Activated CD8-positive, alpha-beta memory T cell treated with anti-CD3 and anti-CD28 coated beads, Interleukin-2, amount 50 U/mL, for 24 hours (primary cell): Measurements from ENCODE around the gene SUCO.
A peak's percentile ranks its signal among the peaks of the same experiment; 100 is the strongest.

Experiments used
- DNase-seq: peaks from one replicate; pipeline ENCODE4 v3.0.0-alpha.2; 2020; ENCODE audit errors: extremely low read depth

SUCO gene

GRCh38 chr1:172515436-172515835 is 17.5 kb upstream of the SUCO start:
- no peak for DNase-seq

- no peak for DNase-seq
Observed at GRCh38 chr1:172515927-172516326, 17.0 kb upstream of the SUCO start.

- DNase-seq: no peak
Observed at GRCh38 chr1:172517081-172517480, 15.9 kb upstream of the SUCO start.

- no peak for DNase-seq
Observed at GRCh38 chr1:172517545-172517944, 15.4 kb upstream of the SUCO start.

GRCh38 chr1:172529304-172529703 is 3.6 kb upstream of the SUCO start:
- DNase-seq: no peak

- DNase-seq: no peak
Observed at GRCh38 chr1:172530000-172530399, 3.0 kb upstream of the SUCO start.

- no peak for DNase-seq
Observed at GRCh38 chr1:172531412-172532182, 1.4 kb upstream of the SUCO start.

- DNase-seq: peak; percentile 84
Observed at GRCh38 chr1:172532183-172532699, 709 bp upstream of the SUCO start.

- DNase-seq: peak; percentile 6
Observed at GRCh38 chr1:172533513-172534151, 682 bp downstream of the SUCO start.

- DNase-seq: no peak
Observed at GRCh38 chr1:172536256-172536655, 3.3 kb downstream of the SUCO start.

GRCh38 chr1:172537366-172537765 is 4.4 kb downstream of the SUCO start:
- no peak for DNase-seq

- no peak for DNase-seq
Observed at GRCh38 chr1:172537827-172538391, 5.0 kb downstream of the SUCO start.

GRCh38 chr1:172540635-172541034 is 7.7 kb downstream of the SUCO start:
- DNase-seq: no peak

GRCh38 chr1:172544481-172545104 is 11.6 kb downstream of the SUCO start:
- DNase-seq: no peak

- DNase-seq: no peak
Observed at GRCh38 chr1:172545396-172546004, 12.6 kb downstream of the SUCO start.

GRCh38 chr1:172547071-172547470 is 14.1 kb downstream of the SUCO start:
- DNase-seq: no peak

GRCh38 chr1:172549621-172550280 is 16.8 kb downstream of the SUCO start:
- no peak for DNase-seq

- no peak for DNase-seq
Observed at GRCh38 chr1:172551279-172551678, 18.3 kb downstream of the SUCO start.

GRCh38 chr1:172554915-172555314 is 22.0 kb downstream of the SUCO start:
- no peak for DNase-seq

GRCh38 chr1:172556461-172556860 is 23.5 kb downstream of the SUCO start:
- no peak for DNase-seq

GRCh38 chr1:172557270-172557669 is 24.3 kb downstream of the SUCO start:
- no peak for DNase-seq
